Gastrocnemius medialis (tissue), 4 donors: Measurements from ENCODE around the gene ALPL.

Source experiments
- CTCF ChIP-seq, 5 experiments: fragments of 450-650 bp in 3 of 5; fragments of 200-600 bp in 2 of 5; sonication (generic) in 2 of 5; IDR thresholded peaks in 4 of 5; conservative IDR thresholded peaks in 1 of 5; 1 replicate in 4 of 5; 2 replicates in 1 of 5; pipeline ENCODE4 v1.5.1; 2016 to 2019; ENCODE audit warnings: antibody characterized with exemption in 5 of 5, mild to moderate bottlenecking in 3 of 5, moderate library complexity in 3 of 5
- POLR2A ChIP-seq, 2 donors: fragments of 450-650 bp; IDR thresholded peaks; one replicate each; pipeline ENCODE4 v1.6.1; 2017; ENCODE audit warnings: antibody characterized with exemption in 2 of 2, mild to moderate bottlenecking in 2 of 2, moderate library complexity in 2 of 2

- TF ChIP-seq CTCF (IDR thresholded peaks at IDR 0.05 in 4 of 5, conservative IDR thresholded peaks at IDR 0.05 in 1 of 5) = no peak
- no peak for TF ChIP-seq POLR2A (IDR thresholded peaks at IDR 0.05)
Observed at GRCh38 chr1:21532992-21533534, 23.8 kb downstream of the ALPL start.
